Activated T-cell treated with anti-CD3 and anti-CD28 coated beads, Interleukin-2, amount 50 U/mL, for 1 hour (primary cell): ENCODE measurements around the gene BEND4.

Experiments used
- DNase-seq: peaks from one replicate; pipeline ENCODE4 v3.0.0-alpha.2; 2020

Gene BEND4

GRCh38 chr4:42101446-42101975 lies 50.9 kb downstream of the BEND4 start:
- DNase-seq = no peak

GRCh38 chr4:42088386-42088785 lies 64.1 kb downstream of the BEND4 start:
- no peak for DNase-seq

GRCh38 chr4:42083816-42084215 lies 68.6 kb downstream of the BEND4 start:
- no peak for DNase-seq

GRCh38 chr4:42080306-42080705 lies 72.1 kb downstream of the BEND4 start:
- no peak for DNase-seq

GRCh38 chr4:42078184-42078801 lies 74.2 kb downstream of the BEND4 start:
- no peak for DNase-seq

GRCh38 chr4:42074294-42074693 lies 78.2 kb downstream of the BEND4 start:
- DNase-seq = no peak

GRCh38 chr4:42070463-42070862 lies 82.0 kb downstream of the BEND4 start:
- DNase-seq = no peak

- no peak for DNase-seq
Measured at GRCh38 chr4:42067264-42067663, 85.2 kb downstream of the BEND4 start.

GRCh38 chr4:42066402-42066801 lies 86.1 kb downstream of the BEND4 start:
- DNase-seq = no peak
